CD14-positive monocyte (primary cell): ENCODE data around the gene KIDINS220. TPM values are rescaled to one million over a fixed set of nuclear protein-coding genes. Genes with fewer than 3 reads are reported as not detected.

Experiments used
- DNase-seq, 3 donors: peaks; one replicate each; pipeline ENCODE4 v3.0.0-alpha.2; 2011 to 2022
- H2AFZ ChIP-seq: 2 replicates; pipeline ENCODE4 v1.6.0; 2012; ENCODE audit warnings: mild to moderate bottlenecking, low read depth, low read length, inconsistent platforms; ENCODE audit not compliant: insufficient read depth, poor library complexity, severe bottlenecking
- H3K27ac ChIP-seq, 2 donors: 1 replicate in 1 of 2; 2 replicates in 1 of 2; pipeline ENCODE4 v1.5.1; 2012 to 2013; ENCODE audit warnings: low read length in 2 of 2, control low read depth in 1 of 2, inconsistent platforms in 1 of 2, low read depth in 1 of 2, mild to moderate bottlenecking in 1 of 2
- H3K27me3 ChIP-seq, 2 donors: one replicate each; pipeline versions ENCODE4 v1.6.0 to v1.6.1; 2011 to 2013; ENCODE audit warnings: low read length in 2 of 2; ENCODE audit not compliant: control insufficient read depth in 2 of 2, insufficient read depth in 2 of 2
- H3K36me3 ChIP-seq, 2 donors: replicated peaks in 1 of 2; 1 replicate in 1 of 2; 2 replicates in 1 of 2; pipeline versions ENCODE4 v1.5.1 to v1.6.1; 2012 to 2013; ENCODE audit warnings: low read length in 2 of 2, control low read depth in 1 of 2, inconsistent platforms in 1 of 2, mild to moderate bottlenecking in 1 of 2; ENCODE audit not compliant: insufficient read depth in 2 of 2, control insufficient read depth in 1 of 2
- H3K4me1 ChIP-seq, 2 donors: 1 replicate in 1 of 2; 2 replicates in 1 of 2; pipeline versions ENCODE4 v1.5.1 to v1.6.1; 2012 to 2013; ENCODE audit warnings: low read length in 2 of 2, control low read depth in 1 of 2, inconsistent platforms in 1 of 2, mild to moderate bottlenecking in 1 of 2, moderate library complexity in 1 of 2; ENCODE audit not compliant: insufficient read depth in 2 of 2, control insufficient read depth in 1 of 2
- H3K4me2 ChIP-seq: replicated peaks from 2 replicates; pipeline ENCODE3; 2012; ENCODE audit warnings: low read length, moderate library complexity, mild to moderate bottlenecking; ENCODE audit not compliant: poor library complexity, severe bottlenecking; ENCODE audit errors: extremely low read depth
- H3K4me3 ChIP-seq, 3 experiments: fragments of 200-600 bp in 1 of 3; sonication (generic) in 1 of 3; replicated peaks in 1 of 3; 1 replicate in 2 of 3; 2 replicates in 1 of 3; pipeline ENCODE4 v1.5.1; 2011 to 2013; ENCODE audit warnings: low read length in 3 of 3, mild to moderate bottlenecking in 3 of 3, control low read depth in 2 of 3, low read depth in 2 of 3, inconsistent platforms in 1 of 3, moderate library complexity in 1 of 3
- H3K79me2 ChIP-seq: 2 replicates; pipeline ENCODE4 v1.6.0; 2012; ENCODE audit warnings: mild to moderate bottlenecking, control low read depth, inconsistent platforms, low read length, moderate library complexity; ENCODE audit not compliant: insufficient read depth
- H3K9ac ChIP-seq: 2 replicates; pipeline ENCODE4 v1.6.0; 2017; ENCODE audit warnings: low read length, mild to moderate bottlenecking; ENCODE audit not compliant: insufficient read depth, poor library complexity, severe bottlenecking
- H3K9me3 ChIP-seq, 2 donors: replicated peaks in 1 of 2; 1 replicate in 1 of 2; 2 replicates in 1 of 2; pipeline versions ENCODE4 v1.5.1 to v1.6.1; 2012 to 2013; ENCODE audit warnings: low read length in 2 of 2, control low read depth in 1 of 2; ENCODE audit not compliant: control insufficient read depth in 1 of 2, insufficient read depth in 1 of 2
- H4K20me1 ChIP-seq: 2 replicates; pipeline ENCODE4 v1.6.0; 2012; ENCODE audit warnings: mild to moderate bottlenecking, low read length, control low read depth, moderate library complexity; ENCODE audit not compliant: insufficient read depth
- H3K27ac Mint-ChIP-seq, 7 donors: one replicate each; pipeline ENCODE4 v1.8.0; 2020; ENCODE audit warnings: mild to moderate bottlenecking in 7 of 7, mixed read lengths in 7 of 7, moderate library complexity in 6 of 7, inconsistent platforms in 2 of 7
- H3K27me3 Mint-ChIP-seq, 3 donors: one replicate each; pipeline ENCODE4 v1.8.0; 2021 to 2022; ENCODE audit warnings: low read depth in 3 of 3, mild to moderate bottlenecking in 3 of 3, mixed read lengths in 3 of 3, moderate library complexity in 3 of 3, inconsistent platforms in 1 of 3
- H3K36me3 Mint-ChIP-seq, 2 donors: one replicate each; pipeline ENCODE4 v1.8.0; 2020; ENCODE audit warnings: mixed read lengths in 2 of 2, inconsistent platforms in 1 of 2, mild to moderate bottlenecking in 1 of 2
- H3K4me1 Mint-ChIP-seq: one replicate; pipeline ENCODE4 v1.8.0; 2020; ENCODE audit warnings: mild to moderate bottlenecking, mixed read lengths
- H3K4me3 Mint-ChIP-seq, 2 donors: one replicate each; pipeline ENCODE4 v1.8.0; 2020; ENCODE audit warnings: mild to moderate bottlenecking in 2 of 2, mixed read lengths in 2 of 2, moderate library complexity in 1 of 2
- H3K9me3 Mint-ChIP-seq, 7 donors: one replicate each; pipeline ENCODE4 v1.8.0; 2020 to 2022; ENCODE audit warnings: mixed read lengths in 7 of 7, mild to moderate bottlenecking in 6 of 7, moderate library complexity in 6 of 7, inconsistent platforms in 2 of 7
- WGBS: methylation state at CpG from one replicate; pipeline ENCODE4 v1.1.5; 2013; ENCODE audit warnings: missing lambda C conversion rate; ENCODE audit not compliant: insufficient coverage; 5-methylcytosine and 5-hydroxymethylcytosine counted together
- intact Hi-C, 2 donors: fragments of 100-400 bp; cut with micrococcal nuclease; formaldehyde crosslinking; loops; one replicate each; pipeline versions ENCODE4 v1.15.0 to v1.15.1; 2023
- polyA plus RNA-seq, 3 donors: library from polyadenylated mRNA; depleted of rRNA in 1 of 3; unstranded in 2 of 3; stranded (reverse) in 1 of 3; fragments of 300-500 nt in 2 of 3; fragments of >200 nt in 1 of 3; fragmentation: Illumina TruSeq in 2 of 3; gene quantifications; 1 replicate in 2 of 3; 2 replicates in 1 of 3; pipeline ENCODE4 v1.2.3, GENCODE V29; 2012 to 2021
- TF ChIP-seq, protein P1 (sequence below): fragments of 200-600 bp; IDR thresholded peaks from one replicate; pipeline ENCODE4 v1.8.0; 2022; ENCODE audit warnings: antibody characterized with exemption, mild to moderate bottlenecking

KIDINS220 gene
- polyA plus RNA-seq, 3 donors: 12.1 to 26.7 (median 26.3) TPM

DNA sequence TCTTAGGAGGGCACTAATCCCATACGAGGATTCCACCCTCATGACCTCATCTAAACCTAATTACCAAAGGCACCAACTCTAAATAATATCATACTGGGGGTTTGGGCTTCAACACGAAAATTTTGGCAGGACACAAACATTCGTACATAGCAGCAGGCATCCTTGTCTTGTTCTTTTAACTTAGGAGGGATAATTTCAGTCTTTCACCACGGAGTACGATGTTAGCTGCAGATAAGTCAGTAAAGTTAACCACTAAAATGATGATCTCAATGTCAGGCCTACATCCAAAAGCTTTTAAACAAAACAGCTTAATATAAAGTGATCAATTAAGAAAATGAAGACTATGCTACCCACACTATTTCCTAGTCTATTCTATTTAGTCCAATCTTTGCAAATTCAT lies 80.7 kb downstream of the KIDINS220 start:
- Histone ChIP-seq H4K20me1 (peaks cover 6% of the 10 kb centered on the region), H3K9me3 (peaks cover 0 to 17% of the 10 kb centered on the region in 2 donors), H3K79me2 (no peaks in the 10 kb centered on the region), H3K27ac (no peak overlapping the region), H3K9ac (no peak overlapping the region), H3K27me3 (no peaks in the 10 kb centered on the region), H3K4me3 (no peak overlapping the region), H3K4me2 (no peak overlapping the region), H3K4me1 (no peaks in the 10 kb centered on the region), H2AFZ (no peak overlapping the region), H3K36me3 (peaks cover 49 to 78% of the 10 kb centered on the region in 2 donors)
- TF ChIP-seq, protein P1, sequence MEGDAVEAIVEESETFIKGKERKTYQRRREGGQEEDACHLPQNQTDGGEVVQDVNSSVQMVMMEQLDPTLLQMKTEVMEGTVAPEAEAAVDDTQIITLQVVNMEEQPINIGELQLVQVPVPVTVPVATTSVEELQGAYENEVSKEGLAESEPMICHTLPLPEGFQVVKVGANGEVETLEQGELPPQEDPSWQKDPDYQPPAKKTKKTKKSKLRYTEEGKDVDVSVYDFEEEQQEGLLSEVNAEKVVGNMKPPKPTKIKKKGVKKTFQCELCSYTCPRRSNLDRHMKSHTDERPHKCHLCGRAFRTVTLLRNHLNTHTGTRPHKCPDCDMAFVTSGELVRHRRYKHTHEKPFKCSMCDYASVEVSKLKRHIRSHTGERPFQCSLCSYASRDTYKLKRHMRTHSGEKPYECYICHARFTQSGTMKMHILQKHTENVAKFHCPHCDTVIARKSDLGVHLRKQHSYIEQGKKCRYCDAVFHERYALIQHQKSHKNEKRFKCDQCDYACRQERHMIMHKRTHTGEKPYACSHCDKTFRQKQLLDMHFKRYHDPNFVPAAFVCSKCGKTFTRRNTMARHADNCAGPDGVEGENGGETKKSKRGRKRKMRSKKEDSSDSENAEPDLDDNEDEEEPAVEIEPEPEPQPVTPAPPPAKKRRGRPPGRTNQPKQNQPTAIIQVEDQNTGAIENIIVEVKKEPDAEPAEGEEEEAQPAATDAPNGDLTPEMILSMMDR: no peak
- Mint-ChIP-seq H3K4me1 (no peaks in the 10 kb centered on the region), H3K4me3 (no peak overlapping the region), H3K27ac (no peak overlapping the region), H3K36me3 (peaks cover 62 to 66% of the 10 kb centered on the region in 2 donors), H3K9me3 (peaks cover 10 to 18% (median 12%) of the 10 kb centered on the region in 7 donors), H3K27me3 (peaks cover 0 to 2% (median 0%) of the 10 kb centered on the region in 3 donors)
- intact Hi-C loops: no loop called here
- no peak for DNase-seq
- WGBS: no CpG with 5 or more reads among the region's 5 CpGs

DNA sequence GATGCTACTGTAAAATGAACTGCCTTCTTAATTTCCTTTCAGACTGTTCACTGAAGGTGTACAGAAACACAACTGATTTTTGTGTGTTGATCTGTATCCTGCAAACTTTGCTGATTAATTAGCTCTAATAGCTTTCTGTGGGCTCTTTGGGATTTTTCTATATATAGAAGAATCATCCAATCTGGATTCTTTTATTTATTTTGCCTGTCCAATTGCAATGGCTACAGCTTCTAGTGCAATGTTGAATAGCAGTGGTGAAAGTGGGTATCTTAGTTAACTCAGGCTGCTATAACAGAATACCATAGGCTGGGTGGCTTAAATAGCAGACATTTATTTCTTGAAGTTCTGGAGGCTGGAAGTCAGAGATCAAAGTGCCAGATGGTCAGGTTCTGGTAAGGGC lies 81.2 kb downstream of the KIDINS220 start:
- Mint-ChIP-seq H3K36me3 (peaks cover 66 to 68% of the 10 kb centered on the region in 2 donors), H3K27me3 (peaks cover 0 to 2% (median 0%) of the 10 kb centered on the region in 3 donors), H3K4me1 (no peaks in the 10 kb centered on the region), H3K27ac (no peak overlapping the region), H3K9me3 (peaks cover 10 to 18% (median 12%) of the 10 kb centered on the region in 7 donors), H3K4me3 (no peak overlapping the region)
- Histone ChIP-seq H3K79me2 (no peaks in the 10 kb centered on the region), H3K9me3 (peaks cover 0 to 17% of the 10 kb centered on the region in 2 donors), H3K4me1 (no peaks in the 10 kb centered on the region), H3K27ac (no peak overlapping the region), H3K36me3 (peaks cover 48 to 78% of the 10 kb centered on the region in 2 donors), H3K4me2 (no peak overlapping the region), H4K20me1 (peaks cover 6% of the 10 kb centered on the region), H2AFZ (no peak overlapping the region), H3K4me3 (no peak overlapping the region), H3K27me3 (no peaks in the 10 kb centered on the region), H3K9ac (no peak overlapping the region)
- DNase-seq: no peak
- TF ChIP-seq, protein P1: no peak
- intact Hi-C loops: no loop called here
